Kidney capillary endothelial cell (primary cell): ENCODE measurements around the gene TMEM63B.
"Not testable (repeated sequence)": the region's sequence is repeated elsewhere in the genome, so short reads cannot be mapped to it uniquely, and the experiment has no call there.

ENCODE experiments used
- DNase-seq: peaks from one replicate; pipeline ENCODE4 v3.0.0-alpha.2; 2018; ENCODE audit warnings: low spot score

TMEM63B gene

GRCh38 chr6:44127186-44128019 is at the start of gene TMEM63B, which contains the start of gene MRPL14:
TMEM63B (plus strand) TSS chr6:44127554; CDS start chr6:44134585, 7,031 bp downstream.
MRPL14 (minus strand) TSS chr6:44127452; CDS start chr6:44116611, 10,841 bp downstream.
- DNase-seq, result peak; percentile 77

- no peak for DNase-seq
These were observed 49.0 kb upstream of the TMEM63B start for GRCh38 chr6:44078219-44078826.

- no peak for DNase-seq
These were observed 48.3 kb upstream of the TMEM63B start for GRCh38 chr6:44078827-44079671.

DNA sequence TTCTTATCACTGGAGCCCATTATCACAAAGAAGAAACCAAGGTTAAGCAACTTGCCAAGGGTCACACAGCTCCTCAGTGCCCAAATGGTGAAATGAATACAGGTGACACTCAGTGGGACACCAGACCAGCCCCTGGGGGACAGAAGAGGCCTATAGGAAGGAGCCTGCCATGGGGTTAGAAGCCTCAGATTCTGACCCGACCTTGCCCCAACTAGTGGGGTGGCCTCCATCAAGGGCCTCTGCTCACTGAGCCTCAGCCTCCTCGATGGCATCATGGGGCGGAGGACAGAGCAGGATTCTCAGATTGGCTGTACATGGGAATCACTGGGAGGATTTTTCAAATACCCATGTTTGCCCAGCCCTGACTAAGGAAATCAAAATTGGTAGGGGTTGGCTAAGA is 47.7 kb upstream of the TMEM63B start:
- no peak for DNase-seq

DNA sequence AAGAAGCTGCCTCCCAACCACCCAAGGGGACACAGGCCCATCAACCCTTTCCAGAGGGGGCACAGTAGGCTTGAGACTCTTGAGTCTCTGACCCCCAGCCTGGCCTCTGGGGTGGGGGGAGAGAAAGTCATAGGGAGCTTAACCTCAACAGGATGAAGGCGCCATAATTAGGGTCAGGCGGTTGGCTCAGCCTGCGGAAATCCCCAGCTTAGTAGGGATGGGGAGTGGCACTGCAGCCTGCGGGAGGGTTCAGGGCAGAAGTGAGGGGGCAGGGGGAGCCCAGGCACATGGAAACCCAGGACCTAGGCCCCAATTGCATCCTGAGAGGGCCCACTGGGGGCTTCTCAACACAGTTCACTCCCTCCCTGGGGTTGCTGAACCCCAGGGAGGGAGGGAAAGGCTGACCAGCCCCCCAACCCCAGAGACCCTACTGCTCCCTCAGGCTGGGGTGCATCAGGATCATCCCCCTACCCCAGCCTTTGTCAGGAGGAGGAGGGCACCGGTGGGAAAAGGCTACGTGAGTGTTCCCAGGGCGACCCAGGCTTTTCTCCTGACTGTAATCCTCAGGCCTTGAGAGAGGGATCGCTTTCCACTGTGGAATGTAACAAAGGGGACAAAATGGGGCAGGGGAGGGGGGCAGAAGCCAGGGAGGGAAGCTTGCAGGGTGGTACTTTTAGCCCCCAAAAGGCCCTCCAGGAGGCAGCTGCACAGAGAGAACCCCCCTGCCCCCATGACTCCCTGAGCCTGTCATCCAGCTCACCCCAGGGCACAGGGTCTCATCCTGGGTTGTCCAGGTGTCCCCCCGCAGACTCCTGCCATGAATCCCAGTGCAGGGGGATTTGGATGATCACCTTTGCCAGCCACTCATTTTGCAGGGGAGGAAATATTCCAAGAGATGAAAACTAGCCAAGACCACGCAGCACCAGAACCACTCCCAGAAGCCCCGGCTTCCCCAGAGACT is 46.5 kb upstream of the TMEM63B start:
- no peak for DNase-seq

GRCh38 chr6:44081753-44082152 is 45.6 kb upstream of the TMEM63B start:
- DNase-seq, result no peak

- DNase-seq, result no peak
These were observed 44.5 kb upstream of the TMEM63B start for GRCh38 chr6:44082872-44083321.

- no peak for DNase-seq
These were observed 42.9 kb upstream of the TMEM63B start for GRCh38 chr6:44084231-44085014.

DNA sequence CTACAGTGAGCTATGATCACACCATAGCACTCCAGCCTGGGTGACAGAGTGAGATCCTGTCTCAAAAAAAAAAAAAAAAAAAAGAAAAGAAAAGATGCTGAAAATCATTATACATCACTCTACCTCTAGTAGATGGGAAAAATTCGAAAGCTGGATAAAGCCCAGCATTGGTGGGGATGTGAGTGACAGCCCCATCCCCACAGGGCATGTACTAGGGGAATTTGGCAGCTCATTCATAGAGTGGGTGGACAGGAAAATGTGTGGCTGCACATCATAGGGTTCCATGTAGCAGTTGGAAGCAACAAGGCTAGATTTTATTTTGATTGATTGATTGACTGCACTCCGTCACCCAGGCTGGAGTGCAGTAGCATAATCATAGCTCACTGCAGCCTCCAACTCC is 42.1 kb upstream of the TMEM63B start:
- no peak for DNase-seq

- DNase-seq, result no peak
These were observed 40.3 kb upstream of the TMEM63B start for GRCh38 chr6:44086931-44087574.

DNA sequence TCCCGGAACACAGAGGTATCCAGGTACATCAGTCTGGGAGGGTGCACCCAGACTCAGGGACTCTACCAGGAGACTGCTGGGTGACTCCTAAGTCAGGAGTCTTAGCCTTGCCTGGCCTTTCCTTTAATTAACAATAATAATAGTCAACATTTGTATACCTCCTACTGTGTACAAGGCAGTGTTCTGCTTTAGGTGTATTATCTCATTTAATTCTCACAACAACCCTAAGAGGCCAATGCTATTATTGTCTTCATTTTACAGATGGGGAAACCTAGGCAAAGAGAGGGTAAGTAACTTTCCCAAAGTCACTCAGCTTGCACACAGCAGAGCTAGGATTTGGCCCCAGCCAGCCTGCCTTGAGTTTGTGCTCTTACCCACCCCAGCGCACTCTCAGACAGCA is 39.7 kb upstream of the TMEM63B start:
- DNase-seq, result no peak

DNA sequence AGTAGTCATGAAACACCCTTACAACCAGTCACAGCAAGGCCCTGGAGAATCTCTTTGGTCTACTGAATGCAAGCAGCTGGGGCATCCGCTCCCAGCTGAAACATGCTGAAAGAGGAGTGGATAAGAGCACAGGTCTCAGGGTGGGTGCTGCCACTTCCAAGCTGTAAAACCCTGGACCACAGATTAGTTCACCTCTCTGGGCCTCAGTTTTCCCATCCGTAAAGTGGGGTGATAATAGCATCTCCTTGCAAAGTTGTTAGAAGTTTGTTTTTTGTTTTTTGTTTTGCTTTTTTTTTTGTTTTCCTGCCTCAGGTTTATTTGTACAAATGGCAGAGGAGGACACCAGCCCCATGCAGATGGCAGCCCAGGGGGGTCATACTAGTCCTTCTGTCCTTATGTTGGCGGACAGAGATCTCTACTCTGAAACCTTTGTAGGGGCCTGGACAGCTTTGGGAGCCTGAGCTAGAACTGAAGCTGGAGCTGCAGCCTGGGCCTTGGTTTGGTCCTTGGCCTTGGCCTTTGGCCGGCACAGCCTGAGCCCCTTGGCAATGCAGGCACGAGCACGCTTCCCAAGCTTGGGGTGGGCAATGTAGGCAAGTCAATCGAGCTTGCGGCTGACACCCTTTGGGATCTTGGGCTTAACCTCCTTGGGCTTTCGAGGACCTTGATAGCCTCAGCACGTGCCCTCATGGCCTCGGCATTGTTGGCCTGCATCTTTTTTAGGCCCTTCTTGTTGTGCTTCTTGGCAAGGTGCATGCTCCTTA is 38.3 kb upstream of the TMEM63B start:
- no peak for DNase-seq

DNA sequence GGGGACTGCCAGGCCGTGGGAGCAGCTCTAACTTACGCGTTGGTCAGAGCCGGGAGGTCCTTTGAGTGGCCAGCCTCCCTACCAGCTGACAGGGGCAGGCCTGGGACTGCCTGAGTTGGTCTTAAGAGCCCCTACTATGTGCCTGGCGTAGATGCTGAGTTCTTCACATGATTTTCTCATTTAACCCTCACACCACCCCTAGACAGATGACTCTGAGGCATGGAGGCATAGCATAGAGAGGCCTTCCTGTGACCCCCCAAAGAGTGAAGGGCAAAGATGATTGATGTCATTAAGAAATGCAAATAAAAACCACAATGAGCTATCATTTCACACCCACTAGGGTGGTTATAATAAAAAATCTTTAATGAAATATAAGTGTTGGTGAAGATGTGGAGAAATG is 36.9 kb upstream of the TMEM63B start:
- no peak for DNase-seq

DNA sequence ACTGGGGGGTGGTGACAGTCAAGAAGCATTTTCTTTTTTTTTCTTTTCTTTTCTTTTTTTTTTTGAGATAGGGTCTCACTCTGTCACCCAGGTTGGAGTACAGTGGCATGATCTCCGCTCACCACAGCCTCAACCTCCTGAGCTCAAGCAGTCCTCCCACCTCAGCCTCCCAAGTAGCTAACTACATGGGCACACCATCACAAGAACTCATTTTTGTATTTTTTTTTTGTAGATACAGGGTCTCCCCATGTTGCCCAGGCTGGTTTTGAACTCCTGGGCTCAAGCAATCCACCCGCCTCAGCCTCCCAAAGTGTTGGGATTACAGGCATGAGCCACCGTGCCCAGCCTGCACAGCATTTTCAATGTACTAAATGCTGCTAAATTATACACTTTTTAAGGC is 36.0 kb upstream of the TMEM63B start:
- not testable (repeated sequence) for DNase-seq

- DNase-seq, result no peak
These were observed 35.1 kb upstream of the TMEM63B start for GRCh38 chr6:44091981-44092884.

GRCh38 chr6:44093066-44093465 is 34.3 kb upstream of the TMEM63B start:
- no peak for DNase-seq

DNA sequence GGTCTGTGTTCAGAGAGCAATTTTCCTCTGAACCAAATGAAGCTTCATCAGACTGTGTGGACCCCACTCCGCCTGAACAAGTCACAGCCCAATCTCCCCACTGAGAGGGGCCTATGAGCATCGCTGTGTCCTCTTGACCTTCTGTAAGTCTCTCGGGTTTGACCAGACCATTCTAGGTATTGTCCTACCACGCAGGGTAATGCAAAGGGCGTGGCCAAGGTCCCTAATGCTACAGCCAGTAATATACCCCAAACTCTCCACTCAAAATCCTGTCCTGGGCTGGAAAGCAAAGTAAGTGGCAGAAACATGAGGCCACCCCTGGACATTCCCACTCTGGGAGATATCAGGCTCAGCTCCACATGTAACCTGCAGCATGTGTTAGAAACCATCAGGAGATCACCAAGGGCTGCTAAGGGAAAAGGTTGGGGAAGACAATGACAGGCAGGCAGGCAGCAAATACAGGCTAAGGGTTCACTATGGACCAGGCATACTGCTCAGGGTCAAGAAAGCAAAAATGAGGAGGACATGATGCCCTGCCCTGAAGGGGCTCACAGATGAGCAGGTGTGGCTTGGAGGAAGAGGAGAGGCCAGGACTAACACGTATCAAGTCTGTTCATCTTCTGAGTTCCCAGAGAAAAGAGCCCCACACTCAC is 33.5 kb upstream of the TMEM63B start:
- no peak for DNase-seq
